Calu3 (cell line): ENCODE measurements around the gene TREML4. TPM values are rescaled to one million over a fixed set of nuclear protein-coding genes. Genes with fewer than 3 reads are reported as not detected.

Source experiments
- BruUV-seq: library from RNA; stranded (reverse); fragments of 400-500 nt; replicated peaks from 2 replicates; lab custom pipeline; 2021; lab: Mats Ljungman, UMichigan
- CTCF ChIA-PET: fragments of 300-600 bp; sonication (Branson Sonifier 250); formaldehyde crosslinking; loops from one replicate; lab custom pipeline; 2022; ENCODE audit warnings: antibody characterized with exemption; lab: Charles Lee
- DNase-seq: peaks from one replicate; pipeline ENCODE4 v3.0.0; 2022
- H3K27ac Mint-ChIP-seq: one replicate; pipeline ENCODE4 v1.8.0; 2022; ENCODE audit warnings: mixed read lengths; ENCODE audit not compliant: unreplicated experiment
- H3K27me3 Mint-ChIP-seq: one replicate; pipeline ENCODE4 v1.8.0; 2022; ENCODE audit warnings: mixed read lengths; ENCODE audit not compliant: unreplicated experiment
- H3K36me3 Mint-ChIP-seq: one replicate; pipeline ENCODE4 v1.8.0; 2022; ENCODE audit warnings: mild to moderate bottlenecking, moderate library complexity, mixed read lengths; ENCODE audit not compliant: insufficient read depth, unreplicated experiment
- H3K4me1 Mint-ChIP-seq: one replicate; pipeline ENCODE4 v1.8.0; 2022; ENCODE audit warnings: mild to moderate bottlenecking, low read depth, mixed read lengths; ENCODE audit not compliant: unreplicated experiment
- H3K4me3 Mint-ChIP-seq: one replicate; pipeline ENCODE4 v1.8.0; 2022; ENCODE audit warnings: mild to moderate bottlenecking, low read depth, moderate library complexity, mixed read lengths; ENCODE audit not compliant: unreplicated experiment
- H3K9me3 Mint-ChIP-seq: one replicate; pipeline ENCODE4 v1.8.0; 2022; ENCODE audit warnings: low read depth, mixed read lengths; ENCODE audit not compliant: unreplicated experiment
- CTCF ChIP-seq: fragments of 200-600 bp; IDR thresholded peaks from one replicate; pipeline ENCODE4 v1.8.0; 2022; ENCODE audit warnings: antibody characterized with exemption; ENCODE audit not compliant: unreplicated experiment
- intact Hi-C: fragments of 100-400 bp; cut with micrococcal nuclease; formaldehyde crosslinking; loops from one replicate; pipeline ENCODE4 v1.10.0; 2022; ENCODE audit not compliant: unreplicated experiment
- total RNA-seq: library from RNA; stranded (reverse); gene quantifications from 2 replicates; pipeline ENCODE4 v1.2.3, GENCODE V29; 2022

TREML4 gene
- total RNA-seq, 1 experiment from 2014 or later: not detected

DNA sequence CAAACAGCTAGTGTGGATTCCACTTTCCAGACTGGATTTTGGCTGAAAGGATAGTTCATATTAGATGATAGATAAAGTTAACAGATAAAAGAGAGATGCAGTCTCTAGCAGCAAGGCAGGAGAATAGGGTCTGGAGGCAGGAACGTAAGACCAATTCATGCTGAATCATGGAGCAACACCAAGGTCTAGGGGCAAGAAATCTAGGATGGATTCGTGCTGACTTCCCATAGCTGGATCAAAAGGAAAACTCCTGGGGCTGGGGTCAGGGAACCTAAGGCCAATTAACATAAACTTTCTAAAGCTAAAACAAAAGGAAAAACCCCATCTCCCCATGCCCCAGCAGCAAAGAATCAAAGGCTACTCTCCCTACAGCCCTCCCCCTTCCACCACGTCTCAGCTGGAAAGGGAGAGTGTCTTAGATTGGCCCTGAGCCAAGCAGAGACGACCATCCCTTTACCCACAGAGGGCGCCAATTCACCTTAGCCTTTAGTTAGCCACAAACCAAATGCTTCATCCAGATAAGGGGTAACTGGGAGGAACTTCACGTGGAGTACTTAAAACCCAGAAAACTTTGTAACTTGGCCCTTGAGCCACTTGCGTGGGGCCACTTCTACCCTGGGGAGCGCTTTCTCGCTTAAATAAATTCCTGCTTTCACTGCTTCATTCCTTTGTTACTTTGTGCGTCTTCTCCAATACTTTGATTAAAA lies 50.7 kb downstream of the TREML4 start:
- peak; percentile 65 for TF ChIP-seq CTCF
- Mint-ChIP-seq H3K4me1 (peaks cover 28% of the 10 kb centered on the region), H3K9me3 (peaks cover 5% of the 10 kb centered on the region), H3K27ac (no peak overlapping the region), H3K4me3 (no peak overlapping the region), H3K27me3 (peaks cover 30% of the 10 kb centered on the region), H3K36me3 (no peaks in the 10 kb centered on the region)
- intact Hi-C loops: loop anchor here (1.0 kb wide), 1 partner anchor 40 kb away; no protein-coding TSS in a partner anchor
- CTCF ChIA-PET: interaction anchor here (0.6 to 1.5 kb wide), 9 partner anchors 9 to 204 kb away, joined by 3 to 8 read pairs (median 3); no protein-coding TSS in a partner anchor
- DNase-seq: peak; percentile 83
- BruUV-seq: no TSS peak

- H3K27me3 Mint-ChIP-seq: peaks cover 17% of the 10 kb centered on the region
- H3K4me3 Mint-ChIP-seq: no peak overlapping the region
- intact Hi-C loops: no loop called here
- peaks cover 28% of the 10 kb centered on the region for H3K4me1 Mint-ChIP-seq
- CTCF ChIA-PET: no interaction called here
- peak; percentile 63 for DNase-seq
- H3K27ac Mint-ChIP-seq: peak overlapping the region; percentile 25
- no peak for TF ChIP-seq CTCF
- BruUV-seq: no TSS peak
- peaks cover 5% of the 10 kb centered on the region for H3K9me3 Mint-ChIP-seq
- no peaks in the 10 kb centered on the region for H3K36me3 Mint-ChIP-seq
Measured at GRCh38 chr6:41280381-41281057, 52.4 kb downstream of the TREML4 start.

GRCh38 chr6:41283600-41283999 lies 55.5 kb downstream of the TREML4 start:
- no TSS peak for BruUV-seq
- no peak overlapping the region for H3K4me3 Mint-ChIP-seq
- intact Hi-C loops: no loop called here
- peaks cover 5% of the 10 kb centered on the region for H3K9me3 Mint-ChIP-seq
- TF ChIP-seq CTCF: no peak
- CTCF ChIA-PET: no interaction called here
- H3K4me1 Mint-ChIP-seq: peaks cover 50% of the 10 kb centered on the region
- no peaks in the 10 kb centered on the region for H3K27me3 Mint-ChIP-seq
- H3K27ac Mint-ChIP-seq: no peak overlapping the region
- peaks cover 5% of the 10 kb centered on the region for H3K36me3 Mint-ChIP-seq
- no peak for DNase-seq

- intact Hi-C loops: no loop called here
- CTCF ChIA-PET: no interaction called here
- no peak for TF ChIP-seq CTCF
Measured at GRCh38 chr6:41284726-41285125, 56.6 kb downstream of the TREML4 start.

More at GRCh38 chr6:41284726-41285125, 56.6 kb downstream of the TREML4 start:
- no TSS peak for BruUV-seq
- Mint-ChIP-seq H3K4me3 (no peak overlapping the region), H3K27me3 (no peaks in the 10 kb centered on the region), H3K9me3 (peaks cover 5% of the 10 kb centered on the region), H3K36me3 (peaks cover 5% of the 10 kb centered on the region), H3K4me1 (peaks cover 42% of the 10 kb centered on the region), H3K27ac (no peak overlapping the region)
- DNase-seq: peak; percentile 24
